HCT116 (cell line): ENCODE measurements around the gene MTURN.
"Not testable (repeated sequence)": the region's sequence is repeated elsewhere in the genome, so short reads cannot be mapped to it uniquely, and the experiment has no call there.

Source experiments
- CTCF ChIP-seq, 3 experiments: fragments of 200-600 bp in 1 of 3; sonication (generic) in 1 of 3; IDR thresholded peaks in 2 of 3; conservative IDR thresholded peaks in 1 of 3; 2 replicates each; pipeline ENCODE4 v1.5.1; 2012 to 2017; ENCODE audit warnings: low read depth in 2 of 3, low read length in 2 of 3, antibody characterized with exemption in 1 of 3, borderline replicate concordance in 1 of 3, control low read depth in 1 of 3, mild to moderate bottlenecking in 1 of 3, mixed read lengths in 1 of 3, mixed run types in 1 of 3, moderate library complexity in 1 of 3; ENCODE audit not compliant: insufficient read depth in 1 of 3
- EZH2phosphoT487 ChIP-seq: fragments of 200-600 bp; IDR thresholded peaks from 2 replicates; pipeline ENCODE4 v1.6.1; 2018; ENCODE audit warnings: antibody characterized with exemption, borderline replicate concordance
- JUND ChIP-seq: IDR thresholded peaks from 2 replicates; pipeline ENCODE4 v1.6.1; 2012
- MAX ChIP-seq: IDR thresholded peaks from 2 replicates; pipeline ENCODE4 v1.6.1; 2012
- POLR2A ChIP-seq: IDR thresholded peaks from 2 replicates; pipeline ENCODE4 v1.7.0; 2011; ENCODE audit warnings: borderline replicate concordance; ENCODE audit not compliant: insufficient read depth, insufficient read length; ENCODE audit errors: extremely low read depth
- SIN3A ChIP-seq: IDR thresholded peaks from 2 replicates; pipeline ENCODE4 v1.6.1; 2012; ENCODE audit warnings: low read depth

DNA sequence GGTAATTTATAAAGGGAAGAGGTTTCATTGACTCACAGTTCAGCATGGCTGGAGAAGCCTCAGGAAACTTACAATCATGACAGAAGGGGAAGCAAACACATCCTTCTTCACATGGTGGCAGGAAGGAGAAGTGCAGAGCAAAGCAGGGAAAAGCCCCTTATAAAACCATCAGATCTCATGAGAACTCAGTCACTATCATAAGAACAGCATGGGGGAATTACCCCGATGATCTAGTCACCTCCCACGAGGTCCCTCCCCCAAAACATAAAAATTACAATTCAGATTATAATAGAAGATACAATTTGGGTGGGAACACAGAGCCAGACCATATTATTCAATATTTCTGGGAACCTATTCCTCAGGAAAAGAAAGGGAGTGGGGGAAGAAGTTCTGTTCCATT, 53.6 kb downstream of the MTURN start:
- TF ChIP-seq SIN3A; POLR2A; CTCF (IDR thresholded peaks at IDR 0.05 in 2 of 3, conservative IDR thresholded peaks at IDR 0.05 in 1 of 3; ENCODE audit: borderline replicate concordance in 1 of 3, insufficient read depth in 1 of 3, low read depth in 2 of 3, low read length in 2 of 3); JUND; MAX; EZH2phosphoT487: not testable (repeated sequence)
